SKM-1 (cell line): Measurements from ENCODE around the gene KMT2E.
"Not testable (repeated sequence)": the region's sequence is repeated elsewhere in the genome, so short reads cannot be mapped to it uniquely, and the experiment has no call there.

Experiments used
- DNase-seq: peaks from one replicate; lab custom pipeline; 2025; ENCODE audit not compliant: unreplicated experiment; lab: John Stamatoyannopoulos, UW

KMT2E gene

GRCh38 chr7:105013816-105014692 is at the start of gene KMT2E:
TSS of gene KMT2E (plus strand) at chr7:105014205. CDS start at chr7:105040953, 26,748 bp downstream.
- peak; percentile 63 for DNase-seq

- no peak for DNase-seq
Measured at GRCh38 chr7:104964626-104965236, 49.3 kb upstream of the KMT2E start.

GRCh38 chr7:104966022-104966421 is 48.0 kb upstream of the KMT2E start:
- no peak for DNase-seq

GRCh38 chr7:104967088-104967487 is 46.9 kb upstream of the KMT2E start:
- no peak for DNase-seq

- DNase-seq, result no peak
Measured at GRCh38 chr7:104967595-104967994, 46.4 kb upstream of the KMT2E start.

GRCh38 chr7:104968648-104969047 is 45.4 kb upstream of the KMT2E start:
- no peak for DNase-seq

- no peak for DNase-seq
Measured at GRCh38 chr7:104969183-104969582, 44.8 kb upstream of the KMT2E start.

GRCh38 chr7:104971290-104972071 is 42.5 kb upstream of the KMT2E start:
- DNase-seq, result no peak

GRCh38 chr7:104972500-104972899 is 41.5 kb upstream of the KMT2E start:
- DNase-seq, result no peak

- DNase-seq, result no peak
Measured at GRCh38 chr7:104973227-104973626, 40.8 kb upstream of the KMT2E start.

- DNase-seq, result no peak
Measured at GRCh38 chr7:104973909-104974415, 40.0 kb upstream of the KMT2E start.

GRCh38 chr7:104975553-104975952 is 38.5 kb upstream of the KMT2E start:
- DNase-seq, result not testable (repeated sequence)

- no peak for DNase-seq
Measured at GRCh38 chr7:104976966-104977636, 36.9 kb upstream of the KMT2E start.

- DNase-seq, result no peak
Measured at GRCh38 chr7:104978460-104978859, 35.5 kb upstream of the KMT2E start.

GRCh38 chr7:104979167-104979841 is 34.7 kb upstream of the KMT2E start:
- DNase-seq, result no peak

- no peak for DNase-seq
Measured at GRCh38 chr7:104980440-104980839, 33.6 kb upstream of the KMT2E start.

GRCh38 chr7:104980841-104981671 is 32.9 kb upstream of the KMT2E start:
- DNase-seq, result peak; percentile 77

- peak; percentile 33 for DNase-seq
Measured at GRCh38 chr7:104981672-104982037, 32.4 kb upstream of the KMT2E start.

GRCh38 chr7:104982308-104983075 is 31.5 kb upstream of the KMT2E start:
- no peak for DNase-seq
